HG02981 (cell line): Measurements from ENCODE around the gene C11orf21.

Experiments
- ATAC-seq: cut with Tn5 transposase; IDR thresholded peaks from one replicate; pipeline ENCODE4 v1.9.1; 2021; ENCODE audit warnings: mild to moderate bottlenecking, moderate library complexity; ENCODE audit not compliant: unreplicated experiment

C11orf21 gene

GRCh38 chr11:2309251-2310072, 7.7 kb upstream of the C11orf21 start:
- ATAC-seq, result no peak

GRCh38 chr11:2308713-2309112, 7.0 kb upstream of the C11orf21 start:
- ATAC-seq, result no peak

GRCh38 chr11:2307501-2308331, 6.0 kb upstream of the C11orf21 start:
- ATAC-seq, result no peak

- no peak for ATAC-seq
These were observed 5.3 kb upstream of the C11orf21 start for GRCh38 chr11:2306877-2307500.

GRCh38 chr11:2306452-2306823, 4.7 kb upstream of the C11orf21 start:
- no peak for ATAC-seq

- ATAC-seq, result no peak
These were observed 4.2 kb upstream of the C11orf21 start for GRCh38 chr11:2305788-2306451.

GRCh38 chr11:2305140-2305778, 3.5 kb upstream of the C11orf21 start:
- no peak for ATAC-seq

- no peak for ATAC-seq
These were observed 2.9 kb upstream of the C11orf21 start for GRCh38 chr11:2304506-2305139.

- no peak for ATAC-seq
These were observed 2.1 kb upstream of the C11orf21 start for GRCh38 chr11:2303627-2304505.

- no peak for ATAC-seq
These were observed 1.3 kb upstream of the C11orf21 start for GRCh38 chr11:2302896-2303626.

- no peak for ATAC-seq
These were observed 683 bp upstream of the C11orf21 start for GRCh38 chr11:2302306-2302895.

GRCh38 chr11:2300936-2301630, 635 bp downstream of the C11orf21 start:
- ATAC-seq, result no peak

- no peak for ATAC-seq
These were observed 1.3 kb downstream of the C11orf21 start for GRCh38 chr11:2300290-2300935.

GRCh38 chr11:2299773-2300172, 1.9 kb downstream of the C11orf21 start:
- no peak for ATAC-seq

- ATAC-seq, result no peak
These were observed 2.6 kb downstream of the C11orf21 start for GRCh38 chr11:2298795-2299761.
